ENCODE results near the gene RNF150.

DNA sequence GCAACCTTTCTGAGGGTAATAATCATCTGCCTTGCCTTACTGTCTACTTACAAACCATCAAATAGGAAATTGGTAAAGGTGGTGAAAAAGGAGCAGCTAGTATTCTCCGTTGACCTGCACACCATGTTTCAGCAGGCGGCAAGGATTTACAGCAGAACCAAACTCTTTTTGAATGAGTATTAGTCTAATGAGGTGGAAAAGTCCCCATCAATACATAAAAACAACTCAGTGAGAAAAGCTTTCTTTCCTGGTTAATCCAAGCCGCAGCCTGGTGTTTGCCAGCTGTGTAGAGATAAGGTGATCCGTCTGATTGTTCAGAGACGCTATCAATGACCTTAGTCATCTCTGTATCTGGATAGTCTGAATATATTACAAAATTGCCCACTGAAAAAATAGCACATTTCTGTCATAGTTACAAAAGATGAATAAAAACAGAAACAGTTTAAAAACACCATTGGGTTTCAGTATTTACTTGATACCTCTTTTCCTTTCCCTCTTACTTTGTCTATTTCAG is 266.7 kb downstream of the RNF150 start:
- no peak for TF ChIP-seq POLR2A (IDR thresholded peaks at IDR 0.05)
- TF ChIP-seq, protein P1, sequence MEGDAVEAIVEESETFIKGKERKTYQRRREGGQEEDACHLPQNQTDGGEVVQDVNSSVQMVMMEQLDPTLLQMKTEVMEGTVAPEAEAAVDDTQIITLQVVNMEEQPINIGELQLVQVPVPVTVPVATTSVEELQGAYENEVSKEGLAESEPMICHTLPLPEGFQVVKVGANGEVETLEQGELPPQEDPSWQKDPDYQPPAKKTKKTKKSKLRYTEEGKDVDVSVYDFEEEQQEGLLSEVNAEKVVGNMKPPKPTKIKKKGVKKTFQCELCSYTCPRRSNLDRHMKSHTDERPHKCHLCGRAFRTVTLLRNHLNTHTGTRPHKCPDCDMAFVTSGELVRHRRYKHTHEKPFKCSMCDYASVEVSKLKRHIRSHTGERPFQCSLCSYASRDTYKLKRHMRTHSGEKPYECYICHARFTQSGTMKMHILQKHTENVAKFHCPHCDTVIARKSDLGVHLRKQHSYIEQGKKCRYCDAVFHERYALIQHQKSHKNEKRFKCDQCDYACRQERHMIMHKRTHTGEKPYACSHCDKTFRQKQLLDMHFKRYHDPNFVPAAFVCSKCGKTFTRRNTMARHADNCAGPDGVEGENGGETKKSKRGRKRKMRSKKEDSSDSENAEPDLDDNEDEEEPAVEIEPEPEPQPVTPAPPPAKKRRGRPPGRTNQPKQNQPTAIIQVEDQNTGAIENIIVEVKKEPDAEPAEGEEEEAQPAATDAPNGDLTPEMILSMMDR (IDR thresholded peaks at IDR 0.05): no peak

All from body of pancreas (tissue), 4 donors.